SK-N-MC (cell line): ENCODE measurements around the gene KDSR.

Source experiments
- DNase-seq: peaks from one replicate; pipeline ENCODE4 v3.0.0-alpha.2; 2011; ENCODE audit warnings: low read depth, low spot score
- H3K27ac ChIP-seq: fragments of 200-600 bp; sonication (generic); 2 replicates; pipeline ENCODE4 v1.5.1; 2016; ENCODE audit warnings: mixed run types
- H3K36me3 ChIP-seq: fragments of 200-600 bp; sonication (generic); 2 replicates; pipeline ENCODE4 v1.6.1; 2017; ENCODE audit warnings: antibody characterized with exemption, low read length, mixed read lengths; ENCODE audit not compliant: insufficient read depth
- H3K4me3 ChIP-seq: fragments of 200-600 bp; sonication (generic); 2 replicates; pipeline ENCODE4 v1.5.1; 2016
- H3K9ac ChIP-seq: fragments of 200-600 bp; sonication (generic); 2 replicates; pipeline ENCODE4 v1.8.0; 2017; ENCODE audit warnings: mixed run types, mixed read lengths; ENCODE audit not compliant: insufficient read length
- H3K9me3 ChIP-seq: fragments of 200-600 bp; sonication (generic); 2 replicates; pipeline ENCODE4 v1.6.1; 2017; ENCODE audit warnings: low read depth, mild to moderate bottlenecking, antibody characterized with exemption, low read length, moderate library complexity, mixed read lengths
- EZH2 ChIP-seq: fragments of 200-600 bp; sonication (generic); IDR thresholded peaks from one replicate; pipeline ENCODE4 v1.6.1; 2017; ENCODE audit warnings: antibody characterized with exemption
- FOXP2 ChIP-seq: optimal IDR thresholded peaks from 2 replicates; pipeline ENCODE3; 2011; ENCODE audit warnings: mild to moderate bottlenecking, moderate library complexity; ENCODE audit not compliant: insufficient read depth; ENCODE audit errors: extremely low read length, control extremely low read depth
- POLR2AphosphoS5 ChIP-seq: IDR thresholded peaks from 2 replicates; pipeline ENCODE4 v1.6.1; 2012; ENCODE audit warnings: mild to moderate bottlenecking, low read depth, low read length, borderline replicate concordance

Gene KDSR

GRCh38 chr18:63320123-63320974 lies 46.7 kb downstream of the KDSR start:
- no peak for DNase-seq
- peak overlapping the region; percentile 75 for H3K4me3 ChIP-seq
- TF ChIP-seq EZH2 (no peak), POLR2AphosphoS5 (0 out of 2 replicates have a peak, but pooled peaks have one; percentile 32)
- peak overlapping the region; percentile 68 for H3K9ac ChIP-seq
- H3K27ac ChIP-seq, result no peak overlapping the region
- H3K36me3 ChIP-seq, result no peaks in the 10 kb centered on the region
- no peaks in the 10 kb centered on the region for H3K9me3 ChIP-seq

GRCh38 chr18:63319383-63320122 lies 47.5 kb downstream of the KDSR start, which contains the start of gene BCL2:
Gene BCL2, minus strand, starts transcription at chr18:63319769.
- TF ChIP-seq EZH2, result no peak
- no peak for TF ChIP-seq POLR2AphosphoS5
- no peak for TF ChIP-seq FOXP2
- Histone ChIP-seq H3K27ac (0 out of 2 replicates have a peak within 1 kb of the TSS, but pooled peaks have one; percentile 36), H3K4me3 (peak within 1 kb of the TSS; percentile 95), H3K36me3 (no peaks in the 10 kb centered on the region), H3K9me3 (no peaks in the 10 kb centered on the region), H3K9ac (peak within 1 kb of the TSS; percentile 81)
- DNase-seq, result no peak

GRCh38 chr18:63318889-63319382 lies 48.1 kb downstream of the KDSR start:
- TF ChIP-seq EZH2, result no peak
- no peak for TF ChIP-seq FOXP2
- TF ChIP-seq POLR2AphosphoS5, result no peak
- H3K9ac ChIP-seq, result peak overlapping the region; percentile 81
- no peak for DNase-seq
- H3K36me3 ChIP-seq, result no peaks in the 10 kb centered on the region
- peak overlapping the region; percentile 95 for H3K4me3 ChIP-seq
- H3K27ac ChIP-seq, result no peak overlapping the region
- H3K9me3 ChIP-seq, result no peaks in the 10 kb centered on the region

GRCh38 chr18:63317982-63318888 lies 48.8 kb downstream of the KDSR start:
- Histone ChIP-seq H3K4me3 (peak overlapping the region; percentile 95), H3K9ac (peak overlapping the region; percentile 81), H3K27ac (no peak overlapping the region), H3K9me3 (no peaks in the 10 kb centered on the region), H3K36me3 (no peaks in the 10 kb centered on the region)
- TF ChIP-seq FOXP2 (no peak), POLR2AphosphoS5 (no peak), EZH2 (no peak)
- DNase-seq, result no peak

GRCh38 chr18:63317556-63317946 lies 49.5 kb downstream of the KDSR start:
- no peak for DNase-seq
- Histone ChIP-seq H3K27ac (no peak overlapping the region), H3K36me3 (no peaks in the 10 kb centered on the region), H3K9ac (no peak overlapping the region), H3K4me3 (peak overlapping the region; percentile 95), H3K9me3 (no peaks in the 10 kb centered on the region)
- TF ChIP-seq FOXP2, result no peak
- no peak for TF ChIP-seq POLR2AphosphoS5
- TF ChIP-seq EZH2, result no peak

GRCh38 chr18:63316612-63317555 lies 50.1 kb downstream of the KDSR start:
- H3K9me3 ChIP-seq, result no peaks in the 10 kb centered on the region
- no peaks in the 10 kb centered on the region for H3K36me3 ChIP-seq
- DNase-seq, result no peak
- TF ChIP-seq POLR2AphosphoS5, result no peak
- TF ChIP-seq FOXP2, result no peak
- TF ChIP-seq EZH2, result no peak
- peak overlapping the region; percentile 95 for H3K4me3 ChIP-seq
- no peak overlapping the region for H3K9ac ChIP-seq
- no peak overlapping the region for H3K27ac ChIP-seq

- Histone ChIP-seq H3K9me3 (no peaks in the 10 kb centered on the region), H3K36me3 (no peaks in the 10 kb centered on the region), H3K4me3 (no peak overlapping the region), H3K27ac (no peak overlapping the region), H3K9ac (no peak overlapping the region)
- TF ChIP-seq EZH2 (no peak), POLR2AphosphoS5 (no peak), FOXP2 (no peak)
- DNase-seq, result no peak
Measured at GRCh38 chr18:63315876-63316275, 51.1 kb downstream of the KDSR start.

GRCh38 chr18:63315131-63315662 lies 51.8 kb downstream of the KDSR start:
- TF ChIP-seq POLR2AphosphoS5, result no peak
- no peak for TF ChIP-seq FOXP2
- no peak for TF ChIP-seq EZH2
- H3K4me3 ChIP-seq, result no peak overlapping the region
- no peak overlapping the region for H3K27ac ChIP-seq
- no peaks in the 10 kb centered on the region for H3K36me3 ChIP-seq
- no peak for DNase-seq
- H3K9ac ChIP-seq, result no peak overlapping the region
- H3K9me3 ChIP-seq, result no peaks in the 10 kb centered on the region
